ENCODE data around the gene RIC1. TPM values are rescaled to one million over a fixed set of nuclear protein-coding genes. Genes with fewer than 3 reads are reported as not detected.

RIC1 gene
- total and polyA plus RNA-seq, 2 donors (not counting 1 experiment from before 2014, with no cell fraction given), result 38.9 to 43.1 TPM

DNA sequence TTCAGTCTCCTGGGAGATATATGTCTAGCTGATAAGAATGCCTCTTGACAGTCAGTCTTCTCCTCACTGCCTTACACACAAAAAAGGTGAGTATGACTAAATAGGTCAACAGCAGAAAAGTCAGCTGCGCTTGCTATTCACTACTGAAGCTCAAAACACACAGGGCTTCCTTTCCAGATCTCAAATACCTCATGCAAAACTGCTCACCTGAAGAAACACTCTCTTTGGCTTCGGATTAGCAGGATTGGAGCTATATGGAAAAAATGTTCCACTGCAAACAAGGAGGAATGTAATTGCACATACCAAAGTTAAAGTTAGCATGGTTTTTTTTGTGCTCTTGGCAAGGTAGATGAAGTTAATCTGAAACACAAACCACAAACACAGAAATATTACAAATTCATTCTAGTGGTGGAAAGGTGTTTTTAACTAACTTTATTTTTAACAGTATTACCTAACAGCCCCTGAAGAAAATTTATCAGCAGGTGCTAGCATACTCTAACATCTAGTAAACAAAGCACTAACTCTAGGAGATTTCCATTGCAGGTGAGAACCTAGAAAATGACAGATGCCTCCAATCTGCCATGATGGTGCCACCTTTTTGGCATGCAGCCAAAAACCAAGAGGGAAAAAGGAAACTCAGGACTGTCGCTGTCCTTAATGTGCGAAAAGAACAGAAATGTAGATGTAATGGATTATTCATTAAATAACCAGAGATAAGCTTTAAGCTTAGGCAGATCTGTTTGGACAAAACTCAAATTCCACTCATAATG is 172.2 kb downstream of the RIC1 start:
- H3K27me3 ChIP-seq (ENCODE audit: control insufficient read depth, insufficient read depth, low read length), result no peaks in the 10 kb centered on the region
- H3K4me1 ChIP-seq (ENCODE audit: control insufficient read depth, extremely low read depth, insufficient read depth, low read length), result no peaks in the 10 kb centered on the region
- H3K27ac ChIP-seq (ENCODE audit: insufficient read depth, low read length), result no peak overlapping the region
- H3K4me3 ChIP-seq (replicated peaks in 1 of 4; ENCODE audit: control extremely low read depth in 1 of 4, insufficient read depth in 1 of 4, low read depth in 3 of 4, low read length in 4 of 4), result no peak overlapping the region
- no peak overlapping the region for H3K4me2 ChIP-seq (ENCODE audit: extremely low read depth, insufficient read depth, low read length)
- H3K79me2 ChIP-seq (ENCODE audit: control insufficient read depth, insufficient read depth, low read length), result no peaks in the 10 kb centered on the region
- H4K20me1 ChIP-seq (ENCODE audit: control insufficient read depth, extremely low read depth, insufficient read depth, low read length), result no peaks in the 10 kb centered on the region
- H2AFZ ChIP-seq (ENCODE audit: low read length), result no peak overlapping the region
- no peaks in the 10 kb centered on the region for H3K36me3 ChIP-seq (ENCODE audit: control insufficient read depth, insufficient read depth, low read length)
- peak in 1 of 2 donors; percentile 62 for DNase-seq (ENCODE audit: low read depth in 2 of 2)
- no peaks in the 10 kb centered on the region for H3K9me3 ChIP-seq (ENCODE audit: control insufficient read depth, insufficient read depth, low read depth, low read length)
- TF ChIP-seq EZH2 (IDR thresholded peaks at IDR 0.05; ENCODE audit: low read length, missing control alignments), result no peak
- TF ChIP-seq, protein P1, sequence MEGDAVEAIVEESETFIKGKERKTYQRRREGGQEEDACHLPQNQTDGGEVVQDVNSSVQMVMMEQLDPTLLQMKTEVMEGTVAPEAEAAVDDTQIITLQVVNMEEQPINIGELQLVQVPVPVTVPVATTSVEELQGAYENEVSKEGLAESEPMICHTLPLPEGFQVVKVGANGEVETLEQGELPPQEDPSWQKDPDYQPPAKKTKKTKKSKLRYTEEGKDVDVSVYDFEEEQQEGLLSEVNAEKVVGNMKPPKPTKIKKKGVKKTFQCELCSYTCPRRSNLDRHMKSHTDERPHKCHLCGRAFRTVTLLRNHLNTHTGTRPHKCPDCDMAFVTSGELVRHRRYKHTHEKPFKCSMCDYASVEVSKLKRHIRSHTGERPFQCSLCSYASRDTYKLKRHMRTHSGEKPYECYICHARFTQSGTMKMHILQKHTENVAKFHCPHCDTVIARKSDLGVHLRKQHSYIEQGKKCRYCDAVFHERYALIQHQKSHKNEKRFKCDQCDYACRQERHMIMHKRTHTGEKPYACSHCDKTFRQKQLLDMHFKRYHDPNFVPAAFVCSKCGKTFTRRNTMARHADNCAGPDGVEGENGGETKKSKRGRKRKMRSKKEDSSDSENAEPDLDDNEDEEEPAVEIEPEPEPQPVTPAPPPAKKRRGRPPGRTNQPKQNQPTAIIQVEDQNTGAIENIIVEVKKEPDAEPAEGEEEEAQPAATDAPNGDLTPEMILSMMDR (conservative IDR thresholded peaks at IDR 0.05 in 1 of 2, IDR thresholded peaks at IDR 0.05 in 1 of 2; ENCODE audit: low read depth in 1 of 2, low read length in 2 of 2), result no peak
- H3K9ac ChIP-seq (ENCODE audit: insufficient read depth, low read length), result no peak overlapping the region

DNA sequence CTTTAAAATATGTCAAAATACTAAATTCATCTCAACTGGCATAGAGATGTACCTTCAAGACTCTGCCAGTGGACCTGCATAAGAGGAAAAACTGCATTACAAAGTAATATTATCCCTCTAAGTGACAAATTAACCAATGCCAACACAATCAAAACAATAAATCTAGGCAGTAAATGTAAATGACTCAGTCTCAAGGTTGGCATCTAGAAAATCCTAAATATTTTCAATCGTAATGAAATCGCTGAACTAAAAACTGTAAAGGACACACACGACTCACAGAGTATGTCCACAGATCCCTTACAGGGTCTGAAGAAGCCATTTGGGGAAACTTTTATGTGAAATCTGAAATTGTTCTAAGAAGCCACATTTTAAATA is 172.8 kb downstream of the RIC1 start:
- Histone ChIP-seq H2AFZ (ENCODE audit: low read length) (no peak overlapping the region), H3K27ac (ENCODE audit: insufficient read depth, low read length) (no peak overlapping the region), H3K4me2 (ENCODE audit: extremely low read depth, insufficient read depth, low read length) (no peak overlapping the region), H3K36me3 (ENCODE audit: control insufficient read depth, insufficient read depth, low read length) (no peaks in the 10 kb centered on the region), H3K4me3 (replicated peaks in 1 of 4; ENCODE audit: control extremely low read depth in 1 of 4, insufficient read depth in 1 of 4, low read depth in 3 of 4, low read length in 4 of 4) (no peak overlapping the region), H4K20me1 (ENCODE audit: control insufficient read depth, extremely low read depth, insufficient read depth, low read length) (no peaks in the 10 kb centered on the region), H3K9me3 (ENCODE audit: control insufficient read depth, insufficient read depth, low read depth, low read length) (no peaks in the 10 kb centered on the region), H3K9ac (ENCODE audit: insufficient read depth, low read length) (no peak overlapping the region), H3K4me1 (ENCODE audit: control insufficient read depth, extremely low read depth, insufficient read depth, low read length) (no peaks in the 10 kb centered on the region), H3K79me2 (ENCODE audit: control insufficient read depth, insufficient read depth, low read length) (no peaks in the 10 kb centered on the region), H3K27me3 (ENCODE audit: control insufficient read depth, insufficient read depth, low read length) (no peaks in the 10 kb centered on the region)
- no peak for TF ChIP-seq EZH2 (IDR thresholded peaks at IDR 0.05; ENCODE audit: low read length, missing control alignments)
- TF ChIP-seq, protein P1 (conservative IDR thresholded peaks at IDR 0.05 in 1 of 2, IDR thresholded peaks at IDR 0.05 in 1 of 2; ENCODE audit: low read depth in 1 of 2, low read length in 2 of 2), result no peak
- DNase-seq (ENCODE audit: low read depth in 2 of 2), result no peak

DNA sequence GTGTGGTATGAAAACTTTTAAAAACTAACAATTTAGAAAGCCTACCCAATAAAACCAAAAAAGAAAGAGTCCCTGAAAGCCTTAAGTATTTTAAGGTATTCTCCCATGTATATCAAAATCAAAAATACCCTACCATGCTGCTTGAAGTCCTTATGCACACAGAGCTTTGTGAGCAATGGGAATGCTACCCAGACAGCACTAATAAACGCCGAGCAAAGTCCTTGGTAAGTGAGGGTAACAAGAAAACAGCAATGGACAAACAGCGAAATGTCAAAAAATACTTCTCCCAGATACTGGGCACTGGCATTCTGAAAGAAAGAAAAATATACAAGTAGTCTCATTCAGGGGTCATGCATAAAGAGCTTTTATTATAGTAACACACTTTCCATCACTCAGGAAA is 176.6 kb downstream of the RIC1 start:
- H4K20me1 ChIP-seq (ENCODE audit: control insufficient read depth, extremely low read depth, insufficient read depth, low read length), result no peaks in the 10 kb centered on the region
- no peak overlapping the region for H3K4me2 ChIP-seq (ENCODE audit: extremely low read depth, insufficient read depth, low read length)
- TF ChIP-seq, protein P1 (conservative IDR thresholded peaks at IDR 0.05 in 1 of 2, IDR thresholded peaks at IDR 0.05 in 1 of 2; ENCODE audit: low read depth in 1 of 2, low read length in 2 of 2), result no peak
- no peak for TF ChIP-seq EZH2 (IDR thresholded peaks at IDR 0.05; ENCODE audit: low read length, missing control alignments)
- no peak overlapping the region for H3K27ac ChIP-seq (ENCODE audit: insufficient read depth, low read length)
- H3K27me3 ChIP-seq (ENCODE audit: control insufficient read depth, insufficient read depth, low read length), result no peaks in the 10 kb centered on the region
- no peak overlapping the region for H3K4me3 ChIP-seq (replicated peaks in 1 of 4; ENCODE audit: control extremely low read depth in 1 of 4, insufficient read depth in 1 of 4, low read depth in 3 of 4, low read length in 4 of 4)
- H3K9me3 ChIP-seq (ENCODE audit: control insufficient read depth, insufficient read depth, low read depth, low read length), result no peaks in the 10 kb centered on the region
- H3K79me2 ChIP-seq (ENCODE audit: control insufficient read depth, insufficient read depth, low read length), result no peaks in the 10 kb centered on the region
- H3K4me1 ChIP-seq (ENCODE audit: control insufficient read depth, extremely low read depth, insufficient read depth, low read length), result no peaks in the 10 kb centered on the region
- DNase-seq (ENCODE audit: low read depth in 2 of 2), result no peak
- H3K36me3 ChIP-seq (ENCODE audit: control insufficient read depth, insufficient read depth, low read length), result no peaks in the 10 kb centered on the region
- H2AFZ ChIP-seq (ENCODE audit: low read length), result no peak overlapping the region
- no peak overlapping the region for H3K9ac ChIP-seq (ENCODE audit: insufficient read depth, low read length)
